Activated CD8-positive, alpha-beta memory T cell treated with anti-CD3 and anti-CD28 coated beads for 4 hours (primary cell): ENCODE data around the gene THAP12.
A peak's percentile ranks its signal among the peaks of the same experiment; 100 is the strongest.
"Not testable (repeated sequence)": the region's sequence is repeated elsewhere in the genome, so short reads cannot be mapped to it uniquely, and the experiment has no call there.

ENCODE experiments used
- DNase-seq, 2 donors: peaks; one replicate each; pipeline ENCODE4 v3.0.0-alpha.2; 2020; ENCODE audit warnings: low read depth in 2 of 2

THAP12 gene, protein sequence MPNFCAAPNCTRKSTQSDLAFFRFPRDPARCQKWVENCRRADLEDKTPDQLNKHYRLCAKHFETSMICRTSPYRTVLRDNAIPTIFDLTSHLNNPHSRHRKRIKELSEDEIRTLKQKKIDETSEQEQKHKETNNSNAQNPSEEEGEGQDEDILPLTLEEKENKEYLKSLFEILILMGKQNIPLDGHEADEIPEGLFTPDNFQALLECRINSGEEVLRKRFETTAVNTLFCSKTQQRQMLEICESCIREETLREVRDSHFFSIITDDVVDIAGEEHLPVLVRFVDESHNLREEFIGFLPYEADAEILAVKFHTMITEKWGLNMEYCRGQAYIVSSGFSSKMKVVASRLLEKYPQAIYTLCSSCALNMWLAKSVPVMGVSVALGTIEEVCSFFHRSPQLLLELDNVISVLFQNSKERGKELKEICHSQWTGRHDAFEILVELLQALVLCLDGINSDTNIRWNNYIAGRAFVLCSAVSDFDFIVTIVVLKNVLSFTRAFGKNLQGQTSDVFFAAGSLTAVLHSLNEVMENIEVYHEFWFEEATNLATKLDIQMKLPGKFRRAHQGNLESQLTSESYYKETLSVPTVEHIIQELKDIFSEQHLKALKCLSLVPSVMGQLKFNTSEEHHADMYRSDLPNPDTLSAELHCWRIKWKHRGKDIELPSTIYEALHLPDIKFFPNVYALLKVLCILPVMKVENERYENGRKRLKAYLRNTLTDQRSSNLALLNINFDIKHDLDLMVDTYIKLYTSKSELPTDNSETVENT

DNA sequence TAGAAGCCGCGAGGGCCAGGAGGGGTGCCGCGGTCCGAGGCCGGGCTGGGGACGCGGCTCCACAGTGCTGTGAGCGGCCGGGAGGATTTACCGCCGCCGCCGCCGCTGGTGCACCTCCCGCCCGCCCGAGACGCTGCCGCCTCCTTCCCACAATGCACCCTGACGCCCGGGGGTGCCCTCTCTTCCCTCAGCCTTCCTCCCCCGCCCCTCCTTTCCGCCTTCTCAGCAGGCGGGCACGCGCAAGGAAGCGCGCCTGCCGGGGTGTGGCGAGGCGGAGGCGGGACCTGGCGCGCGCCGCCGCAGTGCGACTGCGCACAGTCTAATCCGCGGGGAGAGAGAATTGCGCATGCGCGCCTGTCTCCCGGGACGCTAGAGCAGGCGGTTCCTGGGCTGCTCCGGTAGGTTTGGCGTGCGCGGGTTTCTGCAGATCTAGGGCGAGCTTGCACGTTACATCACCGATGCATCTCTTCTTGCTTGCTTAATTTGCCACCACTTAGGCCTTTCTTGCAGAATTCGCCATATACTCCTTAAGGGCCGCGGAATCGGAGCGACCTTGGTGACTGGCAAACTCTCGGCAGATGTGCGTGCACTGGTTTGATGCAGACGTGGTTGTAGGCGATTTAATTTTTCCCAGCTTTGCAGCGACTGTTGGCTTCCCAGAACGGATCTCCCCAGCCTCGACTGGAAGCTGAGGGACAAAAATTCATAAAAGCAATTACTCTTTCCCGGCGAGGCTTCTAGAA, at the start of gene THAP12, which contains the start of gene GVQW3:
TSS of gene THAP12 (minus strand) at position 156 of the 743 bp plus-strand sequence. CDS start 296 bp downstream, outside the sequence.
TSS of gene GVQW3 (plus strand) at position 347 of the 743 bp plus-strand sequence. CDS start 506 bp downstream, outside the sequence.
- peak; percentile 93 to 94 for DNase-seq

DNA sequence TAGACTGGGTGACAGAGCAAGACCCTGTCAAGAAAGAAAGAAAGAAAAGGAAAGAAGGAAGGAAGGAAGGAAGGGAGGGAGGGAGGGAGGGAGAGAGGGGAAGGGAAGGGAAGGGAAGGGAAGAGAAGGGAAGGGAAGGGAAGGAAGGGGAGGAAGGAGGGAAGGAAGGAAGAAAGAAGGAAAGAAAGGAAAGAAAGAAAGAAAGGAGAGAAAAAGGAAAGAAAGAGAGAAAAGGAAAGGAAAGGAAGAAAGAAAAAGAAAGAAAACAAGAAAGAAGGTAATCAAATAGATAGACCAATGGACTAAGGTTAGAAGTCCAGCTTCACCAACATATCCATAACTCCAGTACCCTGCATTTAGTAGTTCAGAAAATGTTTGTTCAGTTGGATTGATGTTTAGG, 45.7 kb upstream of the THAP12 start:
- DNase-seq, result no peak

DNA sequence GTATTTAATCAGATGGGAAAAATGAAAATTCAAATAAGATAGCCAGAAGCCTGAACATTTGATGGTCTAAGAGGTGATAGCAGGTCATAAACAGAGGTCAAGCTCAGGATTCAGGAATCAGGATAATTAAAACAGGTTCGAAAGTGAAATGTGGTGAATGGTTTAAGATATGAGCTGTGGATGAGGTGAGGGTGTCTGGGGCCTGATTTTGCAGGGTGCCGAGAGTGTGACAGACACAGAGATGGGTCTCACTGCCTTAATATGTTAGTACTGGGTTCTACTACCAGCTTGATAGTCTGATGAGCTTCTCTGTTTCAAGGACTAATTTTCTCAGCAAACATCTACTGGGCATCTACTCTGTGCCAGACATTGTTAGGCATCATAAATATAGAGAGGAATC, 44.0 kb upstream of the THAP12 start:
- DNase-seq, result no peak

DNA sequence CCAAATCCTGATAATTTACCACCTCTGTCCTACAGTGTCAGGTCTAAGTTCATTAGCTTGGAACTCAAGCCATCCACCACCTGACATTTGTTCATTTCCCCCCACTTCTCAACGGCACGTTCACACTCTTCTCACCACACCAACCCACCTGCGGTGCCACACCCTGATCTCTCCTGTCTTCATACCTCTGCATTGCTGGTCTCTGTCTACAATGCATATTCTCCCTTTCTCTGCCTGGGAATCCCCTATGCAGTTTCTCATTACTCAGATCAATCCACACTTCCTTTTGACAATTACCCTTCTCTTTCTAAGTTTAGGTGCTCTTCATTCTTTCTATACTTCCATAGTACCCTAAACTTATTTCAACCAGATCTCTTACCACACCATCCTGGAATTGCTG, 43.4 kb upstream of the THAP12 start:
- DNase-seq, result no peak

DNA sequence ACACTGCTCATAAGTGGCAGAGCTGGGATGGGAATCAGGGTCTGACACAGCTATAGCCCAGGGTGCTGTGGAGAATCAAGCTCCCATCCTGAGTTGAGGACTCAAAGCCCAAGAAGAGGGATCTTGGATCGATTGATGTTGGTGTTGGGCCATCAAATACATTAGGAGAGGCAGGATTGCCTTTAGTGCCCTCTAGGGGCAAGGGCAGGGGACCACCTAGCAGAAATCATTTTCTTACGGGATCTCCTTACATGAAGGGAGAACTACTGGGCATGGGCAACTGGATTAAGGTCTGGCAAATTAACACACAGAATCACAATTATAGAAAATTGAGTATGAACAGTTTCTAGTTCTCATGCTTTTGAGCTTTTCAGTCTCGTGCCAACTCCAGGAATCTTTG, 39.0 kb upstream of the THAP12 start:
- no peak for DNase-seq

DNA sequence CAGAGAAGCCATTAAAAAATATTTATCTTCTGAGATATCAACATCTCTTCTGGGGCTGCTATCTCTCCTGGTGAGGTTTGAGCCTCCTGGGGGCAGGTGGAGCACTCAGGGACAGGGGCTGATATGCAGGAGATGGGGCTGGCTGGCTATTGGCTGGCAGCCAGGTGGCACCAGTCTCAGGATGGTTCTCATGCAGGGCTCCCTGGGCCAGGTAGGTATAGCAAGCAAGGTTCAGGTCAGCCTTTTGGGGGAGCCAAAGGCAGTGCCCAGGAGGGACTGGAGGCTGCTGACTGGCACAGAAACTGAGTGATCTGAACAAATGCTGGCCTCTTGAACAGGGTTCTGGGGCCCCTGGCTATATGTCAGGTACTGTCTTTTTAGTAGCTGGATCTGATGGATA, 34.1 kb upstream of the THAP12 start:
- DNase-seq, result no peak

DNA sequence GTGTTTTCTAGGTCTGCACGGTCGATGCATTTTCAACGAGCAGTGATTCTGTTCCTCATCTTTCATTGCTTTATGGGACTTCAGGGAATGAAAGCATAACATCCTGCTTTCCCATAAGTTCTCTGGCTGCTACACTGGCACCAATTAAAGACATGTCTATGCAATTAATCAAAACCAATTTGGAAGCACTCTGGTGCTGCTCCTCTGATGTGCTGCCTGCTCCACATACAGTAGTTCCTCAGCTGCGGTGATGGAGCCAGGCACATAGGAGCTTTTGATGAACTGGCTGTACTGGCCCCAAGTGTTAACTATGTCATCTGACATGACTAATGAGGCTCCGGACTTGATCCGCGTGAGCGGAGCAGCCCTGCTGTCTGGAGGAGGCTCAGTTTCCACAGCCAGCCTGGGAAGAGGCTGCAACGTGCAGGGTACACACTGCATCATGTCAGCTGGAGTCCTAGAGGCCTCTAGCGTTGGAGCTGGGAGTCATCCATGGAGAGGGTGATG, 30.0 kb upstream of the THAP12 start:
- no peak for DNase-seq

DNA sequence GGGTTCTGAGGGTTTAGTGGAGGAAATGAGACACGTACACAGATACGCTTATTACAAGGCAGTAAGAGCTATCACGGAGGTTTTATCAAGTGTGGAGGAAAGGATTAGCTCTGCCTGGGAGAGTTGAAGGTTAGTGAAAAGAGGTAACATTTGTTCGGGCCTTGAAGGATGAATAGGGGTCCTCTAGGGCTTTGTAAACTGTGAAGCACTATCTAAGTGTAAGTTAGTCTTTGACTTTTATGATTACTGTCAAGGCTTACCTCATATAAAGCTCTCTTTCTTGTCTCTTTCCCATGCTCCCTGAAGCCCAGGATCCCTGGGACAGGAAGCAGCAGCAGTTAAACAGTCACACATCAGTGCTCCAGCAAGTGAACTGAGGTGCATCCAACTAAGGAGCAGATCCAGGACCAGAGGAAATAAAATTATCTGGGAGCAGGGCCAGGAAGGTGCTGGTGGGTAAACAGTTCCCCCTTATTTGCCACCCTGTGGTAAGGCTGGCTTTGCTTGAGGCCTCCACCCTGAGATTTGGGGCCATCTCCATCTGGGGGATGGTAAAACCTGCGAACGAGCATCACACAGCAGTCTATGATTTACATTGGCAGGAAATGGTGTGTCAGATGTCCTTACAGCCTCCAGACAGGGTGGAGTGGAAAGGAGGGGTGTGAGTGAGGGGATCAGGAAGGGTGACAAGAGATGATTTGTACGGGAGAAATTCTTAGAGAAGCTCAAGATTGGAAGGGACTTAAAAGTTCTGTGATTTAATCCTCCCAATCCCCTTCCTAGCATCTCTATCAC, 27.4 kb upstream of the THAP12 start:
- DNase-seq, result no peak

DNA sequence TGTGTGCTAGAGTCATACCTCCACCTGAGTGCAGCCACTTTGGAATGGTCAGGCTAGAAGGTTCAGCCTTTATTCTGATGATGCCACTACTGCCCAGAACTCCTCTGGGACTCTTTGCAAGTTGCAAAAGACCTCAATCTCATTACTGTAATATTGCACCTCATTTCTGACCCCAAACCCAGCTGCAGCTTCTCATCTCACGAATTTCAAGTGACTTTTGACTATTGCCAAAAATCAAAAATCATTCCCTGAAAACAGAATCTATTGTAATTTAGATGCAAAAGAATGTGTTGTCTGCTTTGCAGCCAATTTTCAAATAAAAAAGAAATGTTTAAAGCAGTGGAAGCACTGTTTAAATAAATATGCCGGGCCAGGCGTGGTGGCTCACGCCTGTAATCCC, 25.4 kb upstream of the THAP12 start:
- no peak for DNase-seq

DNA sequence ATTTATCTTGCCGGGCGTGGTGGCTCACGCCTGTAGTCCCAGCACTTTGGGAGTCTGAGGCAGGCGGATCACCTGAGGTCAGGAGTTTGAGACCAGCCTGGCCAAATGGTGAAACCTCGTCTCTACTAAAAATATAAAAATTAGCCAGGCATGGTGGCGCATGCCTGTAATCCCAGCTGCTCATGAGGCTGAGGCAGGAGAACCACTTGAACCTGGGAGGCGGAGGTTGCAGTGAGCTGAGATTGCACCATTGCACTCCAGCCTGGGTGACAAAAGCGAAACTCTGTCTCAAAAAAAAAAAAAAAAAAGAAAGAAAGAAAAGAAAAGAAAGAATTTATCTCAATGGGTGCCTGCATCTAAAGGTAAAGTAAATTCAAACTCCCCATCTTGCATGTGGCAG, 20.6 kb upstream of the THAP12 start:
- not testable (repeated sequence) for DNase-seq

DNA sequence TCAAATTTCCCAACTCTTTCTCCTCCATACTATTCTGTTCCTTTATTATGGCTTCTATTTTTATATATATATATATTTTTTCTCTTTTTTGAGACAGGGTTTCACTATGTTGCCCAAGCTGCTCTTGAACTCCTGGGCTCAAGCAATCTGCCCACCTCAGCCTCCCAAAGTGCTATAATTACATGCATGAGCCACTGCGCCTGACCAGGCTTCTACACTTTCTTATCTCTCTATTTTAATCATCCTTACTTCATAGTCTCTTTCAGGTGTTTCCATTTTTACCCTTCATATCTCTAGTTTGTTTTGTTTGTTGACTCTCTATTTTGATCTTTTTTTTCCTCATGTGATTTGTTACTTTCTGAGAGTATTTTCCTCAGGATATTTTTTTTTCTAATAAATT, 20.0 kb upstream of the THAP12 start:
- no peak for DNase-seq

DNA sequence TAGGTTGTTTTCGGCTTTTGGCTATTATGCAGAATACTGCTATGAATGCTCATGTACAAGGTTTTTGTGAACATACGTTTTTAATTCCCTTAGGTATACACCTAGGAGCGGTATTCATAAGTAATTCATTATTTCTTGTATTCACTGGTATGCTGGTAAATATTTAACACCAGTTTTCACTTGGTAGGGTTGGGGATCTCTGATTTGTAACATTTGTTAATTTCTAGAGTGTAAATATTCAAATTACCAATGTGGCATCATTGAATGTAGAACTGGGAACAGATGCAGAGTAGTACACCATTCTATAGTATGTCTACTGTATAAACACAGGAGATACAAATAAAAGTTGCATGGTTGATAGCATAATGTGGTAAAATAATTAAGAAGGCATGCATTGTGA, 16.5 kb upstream of the THAP12 start:
- DNase-seq, result no peak

DNA sequence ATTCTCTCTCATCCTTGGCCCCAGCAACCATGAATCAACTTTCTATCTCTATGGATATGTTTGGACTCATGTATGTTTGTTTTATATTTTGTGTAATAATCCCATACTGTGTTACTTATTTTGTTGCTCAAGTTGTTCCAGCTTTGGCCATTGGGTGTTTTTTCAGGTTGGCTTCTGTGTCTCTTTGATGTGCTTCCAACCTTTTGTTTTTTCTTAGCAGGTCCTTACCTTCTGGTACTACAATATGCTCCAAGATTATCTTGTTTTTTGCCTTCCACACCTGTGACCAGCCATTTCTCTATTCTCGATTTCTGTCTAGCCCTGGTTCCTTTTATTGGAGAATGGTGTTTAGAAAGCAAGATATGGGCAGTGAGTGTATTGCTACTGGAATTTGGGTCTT, 14.4 kb upstream of the THAP12 start:
- no peak for DNase-seq

DNA sequence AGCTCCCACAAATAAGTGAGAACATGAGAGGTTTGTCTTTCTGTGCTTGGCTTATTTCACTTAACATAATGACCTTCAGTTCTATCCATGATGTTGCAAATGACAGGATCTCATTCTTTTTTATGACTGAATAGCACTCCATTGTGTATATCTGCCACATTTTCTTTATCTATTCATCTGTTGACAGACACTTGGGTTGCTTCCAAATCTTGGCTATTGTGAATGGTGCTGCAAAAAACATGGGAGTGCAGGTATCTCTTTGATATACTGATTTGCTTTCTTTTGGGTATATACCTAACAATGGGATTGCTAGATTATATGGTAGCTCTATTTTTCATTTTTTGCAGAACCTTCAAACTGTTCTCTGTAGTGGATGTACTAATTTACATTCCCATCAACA, 13.5 kb upstream of the THAP12 start:
- DNase-seq, result no peak

DNA sequence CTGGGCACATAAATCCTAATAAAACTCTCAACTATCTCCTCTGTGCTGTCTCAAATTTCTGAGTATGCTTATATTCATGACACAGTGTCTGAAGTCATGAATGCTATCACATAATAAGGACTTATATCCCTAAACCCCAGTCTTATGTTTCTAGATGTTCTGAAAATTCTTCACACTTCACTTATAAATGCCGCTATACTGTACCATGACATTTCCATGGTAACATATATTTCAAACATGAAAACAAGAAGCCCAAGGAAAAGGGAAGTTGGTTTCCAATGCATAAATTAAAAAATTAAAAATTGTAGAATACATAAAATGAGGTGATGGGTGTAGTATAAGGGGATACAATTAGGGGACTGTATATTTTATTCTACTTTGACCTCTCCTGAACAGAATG, 11.9 kb upstream of the THAP12 start:
- no peak for DNase-seq

DNA sequence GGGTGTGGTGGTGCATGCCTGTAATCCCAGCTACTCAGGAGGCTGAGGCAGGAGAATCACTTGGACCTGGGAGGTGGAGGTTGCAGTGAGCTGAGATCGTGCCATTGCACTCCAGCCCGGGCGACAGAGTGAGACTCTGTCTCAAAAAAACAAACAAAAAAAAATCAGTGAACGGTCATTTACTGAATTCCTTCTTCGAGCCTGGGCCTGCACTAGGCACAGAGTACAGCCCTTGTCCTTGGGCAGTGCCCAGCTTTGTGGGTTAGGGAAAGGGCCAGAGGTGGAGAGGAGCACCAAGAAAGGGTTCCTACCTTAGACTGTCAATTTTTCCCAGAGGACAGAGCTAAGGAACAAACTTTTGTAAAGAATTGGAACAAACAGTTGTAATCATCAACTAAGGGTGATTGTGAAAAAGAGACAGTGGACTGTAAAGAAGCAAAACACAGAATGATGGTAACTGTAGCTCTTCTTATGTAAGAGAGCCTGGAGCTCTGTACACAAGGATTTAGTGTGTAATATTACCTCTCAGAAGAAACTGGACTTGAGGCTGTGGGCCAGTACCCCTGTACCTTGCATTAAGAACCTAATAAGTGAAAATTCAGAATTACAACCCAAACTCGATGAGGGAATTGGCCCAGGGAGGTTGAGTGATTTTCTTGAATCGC, 11.0 kb upstream of the THAP12 start:
- no peak for DNase-seq

DNA sequence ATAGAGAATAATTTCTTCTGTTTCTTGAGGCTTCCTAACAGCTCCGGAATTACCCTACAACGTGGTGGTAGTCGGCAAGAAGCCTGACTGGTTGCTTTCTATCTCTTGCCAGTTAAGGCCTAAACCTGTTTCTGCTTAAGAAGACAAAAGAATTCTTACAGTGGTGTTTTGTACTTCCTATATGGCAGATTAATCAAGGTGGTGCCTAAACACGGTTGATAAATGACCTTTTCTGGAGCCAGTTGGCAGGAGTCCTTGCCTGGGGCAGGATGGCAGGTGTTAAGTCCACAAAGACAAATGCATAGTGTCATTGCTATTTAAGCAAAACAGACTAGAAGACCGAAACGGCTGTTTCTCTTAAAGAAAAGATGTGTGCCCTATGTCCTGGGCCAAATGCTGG, 10.1 kb upstream of the THAP12 start:
- no peak for DNase-seq

DNA sequence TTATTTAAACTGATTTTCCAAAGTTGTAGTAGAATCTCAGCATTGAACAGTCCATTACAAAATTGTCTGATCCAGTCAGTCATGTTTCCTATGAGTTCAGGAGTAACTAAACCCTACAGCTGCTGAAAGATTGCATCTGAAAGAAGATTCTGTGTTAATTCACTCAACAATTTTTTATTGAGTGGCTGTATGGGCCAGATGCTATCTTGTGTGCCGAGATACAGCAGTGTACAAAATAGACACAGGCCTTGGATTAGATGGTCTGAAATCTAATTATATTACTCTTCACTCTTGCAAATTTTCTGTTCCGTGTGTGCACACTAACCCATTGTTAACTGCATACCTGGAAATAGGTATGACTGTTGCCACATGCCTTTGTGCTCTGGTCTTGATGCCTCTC, 7.5 kb upstream of the THAP12 start:
- DNase-seq, result no peak

DNA sequence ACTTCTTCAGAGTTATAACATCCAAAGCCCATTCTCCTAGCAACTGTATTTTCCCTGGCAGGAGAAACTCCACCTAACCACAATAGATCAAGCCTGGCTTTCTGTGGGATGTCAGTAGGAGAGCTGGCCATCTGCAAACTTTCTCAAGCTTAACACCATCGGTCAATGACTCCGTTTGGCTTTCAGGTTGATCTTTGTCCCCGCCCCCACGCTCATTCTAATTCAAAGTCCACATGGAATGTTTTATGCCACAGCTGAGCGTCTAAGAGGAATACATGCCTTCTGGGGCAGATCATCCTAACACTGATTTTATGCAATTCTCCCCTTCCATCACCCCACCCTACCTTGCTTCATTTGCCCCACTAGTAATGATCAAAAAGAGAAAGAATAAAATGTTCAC, 5.0 kb upstream of the THAP12 start:
- DNase-seq, result no peak

DNA sequence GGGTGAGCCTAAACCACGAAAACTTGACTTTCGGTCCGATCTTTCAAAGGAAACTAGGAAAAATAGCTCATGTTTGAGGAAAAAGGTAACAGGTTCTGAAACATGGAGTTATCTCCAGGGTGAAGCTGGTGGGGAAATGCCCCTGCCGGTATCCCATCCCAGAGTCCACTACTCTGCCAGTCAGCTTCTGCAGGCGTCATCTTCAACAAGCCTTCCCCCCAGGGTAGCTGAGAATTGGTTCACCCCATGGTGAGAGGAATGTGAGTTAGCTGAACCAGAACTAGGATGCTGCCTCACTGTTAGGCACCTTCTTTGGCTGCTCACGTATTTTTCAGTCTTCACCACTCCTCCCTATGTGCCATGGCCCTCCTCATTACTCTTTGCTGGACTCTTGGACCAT, 1.3 kb upstream of the THAP12 start:
- DNase-seq, result no peak
